IMR-90 (cell line): Measurements from ENCODE around the gene TMBIM6. TPM values are rescaled to one million over a fixed set of nuclear protein-coding genes. Genes with fewer than 3 reads are reported as not detected.

Experiments used
- ATAC-seq: fragments of 200-7000 bp; cut with Tn5 transposase; 2 replicates; pipeline ENCODE4 v1.9.1; 2020; ENCODE audit warnings: low read depth, mild to moderate bottlenecking, moderate library complexity
- BruUV-seq: library from RNA; stranded (reverse); fragments of 400-500 nt; replicated peaks from 2 replicates; lab custom pipeline; 2021; lab: Mats Ljungman, UMichigan
- CTCF ChIA-PET: fragments of 300-600 bp; formaldehyde crosslinking; extraction: SDS; loops from one replicate; lab custom pipeline; 2021; ENCODE audit warnings: antibody characterized with exemption; lab: Yijun Ruan, JAX
- POLR2A ChIA-PET: fragments of 300-600 bp; sonication (Branson Sonifier 250); formaldehyde crosslinking; loops from one replicate; lab custom pipeline; 2022; ENCODE audit warnings: antibody characterized with exemption; ENCODE audit not compliant: unreplicated experiment; lab: Charles Lee
- DNase-seq: peaks from one replicate; pipeline ENCODE4 v3.0.0; 2013
- H2AFZ ChIP-seq: replicated peaks from 2 replicates; pipeline ENCODE3; 2013; ENCODE audit warnings: low read length, mild to moderate bottlenecking; ENCODE audit not compliant: poor library complexity
- H2AK5ac ChIP-seq: 2 replicates; pipeline ENCODE4 v1.6.1; 2013; ENCODE audit warnings: low read depth, low read length, inconsistent platforms
- H2AK9ac ChIP-seq: replicated peaks from 2 replicates; pipeline ENCODE3; 2013; ENCODE audit warnings: mild to moderate bottlenecking, low read depth, low read length, moderate library complexity; ENCODE audit not compliant: poor library complexity
- H2BK120ac ChIP-seq: 2 replicates; pipeline ENCODE4 v1.6.1; 2013; ENCODE audit warnings: low read depth, low read length, inconsistent platforms
- H2BK15ac ChIP-seq: 3 replicates; pipeline ENCODE4 v1.6.1; 2013; ENCODE audit warnings: low read depth, low read length, inconsistent platforms
- H2BK20ac ChIP-seq: 2 replicates; pipeline ENCODE4 v1.6.1; 2013; ENCODE audit warnings: low read depth, mild to moderate bottlenecking, inconsistent platforms, low read length, moderate library complexity
- H2BK5ac ChIP-seq: 2 replicates; pipeline ENCODE4 v1.6.1; 2013; ENCODE audit warnings: mild to moderate bottlenecking, low read depth, low read length, inconsistent platforms; ENCODE audit not compliant: poor library complexity, severe bottlenecking
- H3K14ac ChIP-seq: replicated peaks from 2 replicates; pipeline ENCODE4 v1.6.1; 2013; ENCODE audit warnings: low read depth, low read length, inconsistent platforms
- H3K18ac ChIP-seq: 2 replicates; pipeline ENCODE4 v1.6.1; 2013; ENCODE audit warnings: low read depth, low read length, control low read depth
- H3K23ac ChIP-seq: 2 replicates; pipeline ENCODE4 v1.6.1; 2013; ENCODE audit warnings: low read depth, low read length, inconsistent platforms
- H3K27ac ChIP-seq: 2 replicates; pipeline ENCODE4 v1.5.1; 2013; ENCODE audit warnings: mild to moderate bottlenecking, control low read depth, low read length; ENCODE audit not compliant: insufficient read depth
- H3K27me3 ChIP-seq: 2 replicates; pipeline ENCODE4 v1.6.1; 2013; ENCODE audit warnings: low read length; ENCODE audit not compliant: control insufficient read depth, insufficient read depth
- H3K36me3 ChIP-seq: 2 replicates; pipeline ENCODE4 v1.6.1; 2013; ENCODE audit warnings: low read length, mixed read lengths; ENCODE audit not compliant: control insufficient read depth, insufficient read depth
- H3K4ac ChIP-seq: 2 replicates; pipeline ENCODE4 v1.6.1; 2013; ENCODE audit warnings: low read depth, low read length, inconsistent platforms
- H3K4me1 ChIP-seq: 2 replicates; pipeline ENCODE4 v1.6.1; 2013; ENCODE audit warnings: low read length, mixed read lengths; ENCODE audit not compliant: control insufficient read depth, insufficient read depth
- H3K4me2 ChIP-seq: 2 replicates; pipeline ENCODE4 v1.6.1; 2013; ENCODE audit warnings: low read depth, mild to moderate bottlenecking, control low read depth, low read length, moderate library complexity
- H3K4me3 ChIP-seq: 2 replicates; pipeline ENCODE4 v1.5.1; 2013; ENCODE audit warnings: low read depth, mild to moderate bottlenecking, control low read depth, low read length, moderate library complexity; ENCODE audit not compliant: insufficient read depth
- H3K56ac ChIP-seq: 2 replicates; pipeline ENCODE4 v1.6.1; 2013; ENCODE audit warnings: low read length, inconsistent platforms; ENCODE audit not compliant: insufficient read depth; ENCODE audit errors: extremely low read depth
- H3K79me1 ChIP-seq, 2 experiments: 2 replicates each; pipeline ENCODE4 v1.6.1; 2013; ENCODE audit warnings: low read length in 2 of 2, inconsistent platforms in 1 of 2, low read depth in 1 of 2
- H3K9ac ChIP-seq: 2 replicates; pipeline ENCODE4 v1.6.1; 2013; ENCODE audit warnings: low read depth, low read length, control low read depth
- H3K9me1 ChIP-seq: 2 replicates; pipeline ENCODE4 v1.6.1; 2013; ENCODE audit warnings: low read length, inconsistent platforms; ENCODE audit not compliant: insufficient read depth
- H3K9me3 ChIP-seq: 2 replicates; pipeline ENCODE4 v1.6.1; 2013; ENCODE audit warnings: low read length; ENCODE audit not compliant: control insufficient read depth, insufficient read depth
- H4K20me1 ChIP-seq: 2 replicates; pipeline ENCODE4 v1.6.1; 2013; ENCODE audit warnings: low read length, inconsistent platforms; ENCODE audit not compliant: insufficient read depth
- H4K5ac ChIP-seq: 2 replicates; pipeline ENCODE4 v1.6.1; 2013; ENCODE audit warnings: mild to moderate bottlenecking, low read depth, low read length, control low read depth
- H4K8ac ChIP-seq, 2 experiments: 2 replicates each; pipeline ENCODE4 v1.6.1; 2013; ENCODE audit warnings: low read depth in 2 of 2, low read length in 2 of 2, control low read depth in 1 of 2, inconsistent platforms in 1 of 2
- H4K91ac ChIP-seq: 2 replicates; pipeline ENCODE4 v1.6.1; 2013; ENCODE audit warnings: low read depth, low read length, inconsistent platforms; ENCODE audit not compliant: insufficient read depth
- CEBPB ChIP-seq: IDR thresholded peaks from 2 replicates; pipeline ENCODE4 v1.6.1; 2012; ENCODE audit warnings: low read depth, low read length, improper control_type of control experiment
- CHD1 ChIP-seq: IDR thresholded peaks from 2 replicates; pipeline ENCODE4 v1.6.1; 2012; ENCODE audit warnings: low read depth, low read length, improper control_type of control experiment
- ELK1 ChIP-seq: fragments of 150-350 bp; IDR thresholded peaks from 2 replicates; pipeline ENCODE4 v1.6.1; 2016; ENCODE audit warnings: low read depth, mild to moderate bottlenecking, low read length, moderate library complexity, borderline replicate concordance
- FOS ChIP-seq: fragments of 150-350 bp; IDR thresholded peaks from 2 replicates; pipeline ENCODE4 v1.6.1; 2016; ENCODE audit warnings: low read depth, low read length
- MAFK ChIP-seq: IDR thresholded peaks from 2 replicates; pipeline ENCODE4 v1.6.1; 2012; ENCODE audit warnings: low read depth, low read length, improper control_type of control experiment
- MAZ ChIP-seq: IDR thresholded peaks from 2 replicates; pipeline ENCODE4 v1.6.1; 2012; ENCODE audit warnings: low read depth, mild to moderate bottlenecking, low read length, improper control_type of control experiment, moderate library complexity, borderline replicate concordance
- NFE2L2 ChIP-seq: fragments of 150-350 bp; IDR thresholded peaks from 2 replicates; pipeline ENCODE4 v1.6.1; 2016; ENCODE audit warnings: low read depth, mild to moderate bottlenecking, low read length
- RAD21 ChIP-seq: IDR thresholded peaks from 2 replicates; pipeline ENCODE4 v1.6.1; 2012; ENCODE audit warnings: low read length, improper control_type of control experiment
- RFX5 ChIP-seq: IDR thresholded peaks from 2 replicates; pipeline ENCODE4 v1.8.0; 2012; ENCODE audit warnings: low read depth, mild to moderate bottlenecking, low read length, moderate library complexity
- USF2 ChIP-seq: fragments of 150-350 bp; IDR thresholded peaks from 2 replicates; pipeline ENCODE4 v1.6.1; 2017; ENCODE audit warnings: mild to moderate bottlenecking, antibody characterized with exemption, low read length, low read depth
- WGBS, 2 experiments: methylation state at CpG; one replicate each; pipeline versions ENCODE4 v1.1.5 to v1.1.7; 2013; ENCODE audit warnings: missing lambda C conversion rate in 2 of 2; ENCODE audit not compliant: insufficient read length in 1 of 2; ENCODE audit errors: extremely low coverage in 2 of 2; 5-methylcytosine and 5-hydroxymethylcytosine counted together
- dilution Hi-C: fragments of 300-500 bp; cut with HindIII; formaldehyde crosslinking; loops from one replicate; pipeline ENCODE4 v1.14.3; 2018; ENCODE audit warnings: low sequenced_read_pairs; ENCODE audit not compliant: unreplicated experiment
- in situ Hi-C: fragments of 300-500 bp; cut with MboI; formaldehyde crosslinking; loops from 3 replicates; pipeline ENCODE4 v1.14.3; 2019; ENCODE audit warnings: low sequenced_read_pairs, inconsistent platforms, mixed read lengths
- intact Hi-C: fragments of 100-400 bp; cut with micrococcal nuclease; formaldehyde crosslinking; loops from 2 replicates; pipeline ENCODE4 v1.10.0; 2022
- polyA plus RNA-seq, 3 experiments: library from polyadenylated mRNA; depleted of rRNA; stranded (reverse); fragments of >200 nt; gene quantifications; 2 replicates each; pipeline ENCODE4 v1.2.3, GENCODE V29; 2012; ENCODE audit warnings: low replicate concordance in 1 of 3
- total RNA-seq: library from RNA; depleted of rRNA; stranded (reverse); fragments of >200 nt; gene quantifications from 2 replicates; pipeline ENCODE4 v1.2.3, GENCODE V29; 2012

TMBIM6 gene
- total and polyA plus RNA-seq, 2 of the 4 experiments (the other 2 are of a cell fraction), result 255 to 285 TPM

GRCh38 chr12:49790741-49791555, 49.6 kb downstream of the TMBIM6 start:
- Histone ChIP-seq H2BK5ac (no peak overlapping the region), H4K91ac (no peak overlapping the region), H3K79me1 (no peaks in the 10 kb centered on the region), H3K56ac (no peak overlapping the region), H3K9ac (no peak overlapping the region), H3K23ac (no peak overlapping the region), H4K20me1 (no peaks in the 10 kb centered on the region), H3K36me3 (peaks cover 47% of the 10 kb centered on the region; the same call in 1 of the 2 replicates), H2AK5ac (no peak overlapping the region), H3K4ac (no peak overlapping the region), H4K8ac (no peak overlapping the region), H3K18ac (no peak overlapping the region), H2AK9ac (no peak overlapping the region), H3K14ac (no peak overlapping the region), H3K4me1 (no peaks in the 10 kb centered on the region), H2BK120ac (no peak overlapping the region), H3K27me3 (no peaks in the 10 kb centered on the region), H3K4me3 (no peak overlapping the region), H2BK15ac (no peak overlapping the region), H4K5ac (no peak overlapping the region), H2BK20ac (no peak overlapping the region), H3K9me1 (no peaks in the 10 kb centered on the region), H3K9me3 (no peaks in the 10 kb centered on the region), H3K4me2 (no peak overlapping the region), H3K27ac (no peak overlapping the region), H2AFZ (no peak overlapping the region)
- ATAC-seq (no peak), DNase-seq (no peak)
- no CpG with 5 or more reads among the region's 22 CpGs for WGBS, 2 experiments
- no peak for TF ChIP-seq CEBPB
- TF ChIP-seq ELK1, result no peak
- no peak for TF ChIP-seq CHD1
- TF ChIP-seq MAZ, result no peak
- no peak for TF ChIP-seq RAD21
- no peak for TF ChIP-seq FOS
- TF ChIP-seq RFX5, result no peak
- TF ChIP-seq USF2, result no peak
- TF ChIP-seq MAFK, result no peak
- no peak for TF ChIP-seq NFE2L2
- intact Hi-C loops, result no loop called here
- dilution Hi-C loops, result no loop called here
- BruUV-seq, result TSS peak; percentile 14
- in situ Hi-C loops, result no loop called here
- ChIA-PET POLR2A (no interaction called here), CTCF (no interaction called here)
